HAP-1 (cell line): ENCODE measurements around the gene MNAT1.

Experiments
- DNase-seq, 2 experiments: peaks; one replicate each; pipeline ENCODE4 v3.0.0-alpha.2; 2016 to 2020; ENCODE audit warnings: low spot score in 2 of 2
- H3K27me3 ChIP-seq: fragments of 250-450 bp; sonication (Bioruptor Pico); 2 replicates; pipeline ENCODE4 v1.5.1; 2020; ENCODE audit warnings: low read depth, mild to moderate bottlenecking, moderate library complexity
- H3K36me3 ChIP-seq: fragments of 250-450 bp; sonication (Bioruptor Pico); replicated peaks from 2 replicates; pipeline ENCODE4 v1.5.1; 2020; ENCODE audit warnings: mild to moderate bottlenecking
- H3K4me1 ChIP-seq: fragments of 250-450 bp; sonication (Bioruptor Pico); 2 replicates; pipeline ENCODE4 v1.5.1; 2020; ENCODE audit warnings: mild to moderate bottlenecking
- H3K4me3 ChIP-seq: fragments of 250-450 bp; sonication (Bioruptor Pico); 2 replicates; pipeline ENCODE4 v1.5.1; 2020; ENCODE audit warnings: mild to moderate bottlenecking, moderate library complexity
- H3K9me3 ChIP-seq: fragments of 250-450 bp; sonication (Bioruptor Pico); 2 replicates; pipeline ENCODE4 v1.5.1; 2020; ENCODE audit warnings: mild to moderate bottlenecking, moderate library complexity
- in situ Hi-C: fragments of 300-500 bp; cut with MboI; formaldehyde crosslinking; loops from 3 replicates; pipeline ENCODE4 v1.14.3; 2020; ENCODE audit warnings: low sequenced_read_pairs, inconsistent platforms, mixed read lengths

Gene MNAT1

GRCh38 chr14:60904381-60904780, 169.8 kb downstream of the MNAT1 start:
- H3K27me3 ChIP-seq: no peaks in the 10 kb centered on the region
- peaks cover 2% of the 10 kb centered on the region; the same call in 1 of the 2 replicates for H3K4me1 ChIP-seq
- H3K36me3 ChIP-seq: no peaks in the 10 kb centered on the region
- in situ Hi-C loops: no loop called here
- DNase-seq: no peak
- H3K4me3 ChIP-seq: no peak overlapping the region
- H3K9me3 ChIP-seq: no peaks in the 10 kb centered on the region

GRCh38 chr14:60905923-60906322, 171.4 kb downstream of the MNAT1 start:
- H3K4me3 ChIP-seq: no peak overlapping the region
- H3K9me3 ChIP-seq: no peaks in the 10 kb centered on the region
- peaks cover 2% of the 10 kb centered on the region; the same call in 1 of the 2 replicates for H3K4me1 ChIP-seq
- DNase-seq: no peak
- in situ Hi-C loops: no loop called here
- H3K36me3 ChIP-seq: no peaks in the 10 kb centered on the region
- no peaks in the 10 kb centered on the region for H3K27me3 ChIP-seq

GRCh38 chr14:60915781-60916180, 181.2 kb downstream of the MNAT1 start:
- no peaks in the 10 kb centered on the region for H3K9me3 ChIP-seq
- DNase-seq: no peak
- no peaks in the 10 kb centered on the region for H3K27me3 ChIP-seq
- H3K36me3 ChIP-seq: no peaks in the 10 kb centered on the region
- H3K4me1 ChIP-seq: no peaks in the 10 kb centered on the region
- in situ Hi-C loops: no loop called here
- H3K4me3 ChIP-seq: no peak overlapping the region

GRCh38 chr14:60922050-60922449, 187.5 kb downstream of the MNAT1 start:
- no peaks in the 10 kb centered on the region for H3K27me3 ChIP-seq
- H3K36me3 ChIP-seq: no peaks in the 10 kb centered on the region
- in situ Hi-C loops: no loop called here
- H3K9me3 ChIP-seq: no peaks in the 10 kb centered on the region
- no peak for DNase-seq
- no peak overlapping the region for H3K4me3 ChIP-seq
- no peaks in the 10 kb centered on the region for H3K4me1 ChIP-seq

- H3K36me3 ChIP-seq: no peaks in the 10 kb centered on the region
These were observed 190.7 kb downstream of the MNAT1 start for GRCh38 chr14:60925286-60925685.

GRCh38 chr14:60926002-60926401, 191.4 kb downstream of the MNAT1 start:
- no peak for DNase-seq
- no peak overlapping the region for H3K4me3 ChIP-seq

More at GRCh38 chr14:60925286-60925685, 190.7 kb downstream of the MNAT1 start:
- no peak for DNase-seq
- no peak overlapping the region for H3K4me3 ChIP-seq
- in situ Hi-C loops: no loop called here
- no peaks in the 10 kb centered on the region for H3K27me3 ChIP-seq
- no peaks in the 10 kb centered on the region for H3K9me3 ChIP-seq
- no peaks in the 10 kb centered on the region for H3K4me1 ChIP-seq

GRCh38 chr14:60931218-60931617, 196.7 kb downstream of the MNAT1 start:
- in situ Hi-C loops: no loop called here
- Histone ChIP-seq H3K27me3 (no peaks in the 10 kb centered on the region), H3K4me3 (no peak overlapping the region), H3K4me1 (peaks cover 7% of the 10 kb centered on the region; the same call in 1 of the 2 replicates), H3K9me3 (no peaks in the 10 kb centered on the region), H3K36me3 (no peaks in the 10 kb centered on the region)
- no peak for DNase-seq

More at GRCh38 chr14:60926002-60926401, 191.4 kb downstream of the MNAT1 start:
- Histone ChIP-seq H3K4me1 (no peaks in the 10 kb centered on the region), H3K36me3 (no peaks in the 10 kb centered on the region), H3K9me3 (no peaks in the 10 kb centered on the region), H3K27me3 (no peaks in the 10 kb centered on the region)
- in situ Hi-C loops: no loop called here

GRCh38 chr14:60933920-60934655, 199.5 kb downstream of the MNAT1 start:
- in situ Hi-C loops: no loop called here
- H3K36me3 ChIP-seq: no peaks in the 10 kb centered on the region
- peaks cover 7% of the 10 kb centered on the region; the same call in 1 of the 2 replicates for H3K4me1 ChIP-seq
- H3K4me3 ChIP-seq: no peak overlapping the region
- DNase-seq: peak in 1 of 2 experiments; percentile 26
- H3K27me3 ChIP-seq: no peaks in the 10 kb centered on the region
- H3K9me3 ChIP-seq: no peaks in the 10 kb centered on the region

- Histone ChIP-seq H3K36me3 (no peaks in the 10 kb centered on the region), H3K4me3 (no peak overlapping the region), H3K9me3 (no peaks in the 10 kb centered on the region), H3K4me1 (peaks cover 7% of the 10 kb centered on the region; the same call in 1 of the 2 replicates), H3K27me3 (no peaks in the 10 kb centered on the region)
- DNase-seq: no peak
- in situ Hi-C loops: no loop called here
These were observed 200.8 kb downstream of the MNAT1 start for GRCh38 chr14:60935319-60935718.

DNA sequence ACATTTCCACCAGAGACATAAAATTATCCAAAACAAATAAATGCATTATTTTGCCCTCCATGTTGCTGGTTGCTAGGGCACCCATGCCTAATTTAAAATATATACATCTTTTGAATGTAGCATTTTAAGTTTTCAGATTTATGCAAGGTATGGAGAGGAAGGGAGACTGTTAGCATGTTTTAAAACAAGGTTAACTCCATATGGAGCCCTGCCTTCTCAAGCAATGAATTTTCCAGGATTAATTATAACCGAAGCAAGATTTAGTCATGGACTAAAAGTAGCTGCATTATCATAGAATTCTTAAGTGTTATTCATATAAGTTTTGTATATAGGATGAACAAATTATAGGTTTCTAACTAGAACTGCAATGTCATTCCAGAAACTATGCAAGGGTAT, 209.1 kb downstream of the MNAT1 start:
- H3K27me3 ChIP-seq: no peaks in the 10 kb centered on the region
- H3K36me3 ChIP-seq: no peaks in the 10 kb centered on the region
- no peaks in the 10 kb centered on the region for H3K9me3 ChIP-seq
- in situ Hi-C loops: no loop called here
- DNase-seq: no peak
- peaks cover 15% of the 10 kb centered on the region for H3K4me1 ChIP-seq
- H3K4me3 ChIP-seq: no peak overlapping the region

DNA sequence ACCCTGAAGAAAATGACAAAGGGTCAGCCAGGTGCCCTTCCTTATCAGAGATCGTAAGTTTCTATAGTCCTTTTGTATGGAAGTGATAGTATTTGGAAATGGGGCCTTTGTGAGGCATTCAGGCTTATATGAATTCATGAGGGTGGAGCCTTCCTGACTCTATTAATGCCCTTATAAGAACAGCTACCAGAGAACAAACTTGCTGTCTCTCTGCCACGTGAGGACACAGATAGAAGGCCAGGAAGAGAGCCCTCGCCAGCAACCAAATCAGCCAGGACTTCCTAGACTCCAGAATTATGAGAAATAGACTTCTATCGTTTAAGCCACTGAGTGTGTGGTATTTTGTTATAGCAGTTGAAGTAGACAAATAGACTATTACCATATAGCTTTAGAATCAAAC, 209.6 kb downstream of the MNAT1 start:
- peaks cover 15% of the 10 kb centered on the region for H3K4me1 ChIP-seq
- in situ Hi-C loops: no loop called here
- no peaks in the 10 kb centered on the region for H3K9me3 ChIP-seq
- no peaks in the 10 kb centered on the region for H3K27me3 ChIP-seq
- peak in 1 of 2 experiments; percentile 42 for DNase-seq
- no peaks in the 10 kb centered on the region for H3K36me3 ChIP-seq
- H3K4me3 ChIP-seq: no peak overlapping the region

GRCh38 chr14:60945984-60946383, 211.4 kb downstream of the MNAT1 start:
- Histone ChIP-seq H3K4me1 (peaks cover 15% of the 10 kb centered on the region), H3K4me3 (no peak overlapping the region), H3K9me3 (no peaks in the 10 kb centered on the region), H3K27me3 (no peaks in the 10 kb centered on the region), H3K36me3 (no peaks in the 10 kb centered on the region)
- DNase-seq: no peak
- in situ Hi-C loops: no loop called here

- Histone ChIP-seq H3K4me3 (no peak overlapping the region), H3K9me3 (no peaks in the 10 kb centered on the region), H3K27me3 (no peaks in the 10 kb centered on the region), H3K36me3 (no peaks in the 10 kb centered on the region), H3K4me1 (peaks cover 15% of the 10 kb centered on the region)
- in situ Hi-C loops: no loop called here
- DNase-seq: no peak
These were observed 212.2 kb downstream of the MNAT1 start for GRCh38 chr14:60946773-60947172.

DNA sequence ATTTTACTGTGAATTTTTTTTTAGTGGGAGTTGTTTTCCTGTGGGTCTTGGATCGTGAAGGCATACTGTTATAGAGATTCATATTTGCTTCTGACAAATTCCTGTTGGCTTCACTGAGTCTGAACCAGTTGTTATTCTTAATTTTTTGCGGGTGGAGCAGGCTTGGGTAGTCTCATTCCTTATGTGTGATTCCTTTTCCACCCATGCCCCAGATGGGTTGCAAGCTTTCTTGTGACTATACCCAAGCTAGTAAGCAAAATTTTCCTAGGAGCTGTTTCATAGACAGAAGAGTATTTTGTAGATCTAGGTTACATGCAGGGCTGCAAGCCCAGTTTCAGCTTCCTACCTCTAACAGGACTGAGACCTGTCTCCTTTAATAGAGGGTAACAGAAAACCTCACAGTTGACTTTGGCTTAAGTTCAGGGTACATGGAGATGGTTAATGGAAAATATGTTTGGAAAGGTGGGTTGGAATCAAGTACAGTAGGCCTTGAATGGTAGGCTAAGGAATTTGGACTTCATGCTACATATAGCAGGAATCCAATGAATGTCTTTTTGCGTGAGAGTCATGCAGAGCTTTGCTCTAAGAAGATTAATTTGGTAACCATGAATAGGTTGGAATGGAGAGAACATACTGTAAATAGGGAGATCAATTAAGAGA, 217.3 kb downstream of the MNAT1 start:
- H3K4me3 ChIP-seq: no peak overlapping the region
- no peak for DNase-seq
- H3K36me3 ChIP-seq: no peaks in the 10 kb centered on the region
- H3K4me1 ChIP-seq: no peaks in the 10 kb centered on the region; the same call in 1 of the 2 replicates
- no peaks in the 10 kb centered on the region for H3K27me3 ChIP-seq
- in situ Hi-C loops: no loop called here
- H3K9me3 ChIP-seq: no peaks in the 10 kb centered on the region; the same call in 1 of the 2 replicates
